Measurements from ENCODE around the gene HDGFL2.

Gene HDGFL2

DNA sequence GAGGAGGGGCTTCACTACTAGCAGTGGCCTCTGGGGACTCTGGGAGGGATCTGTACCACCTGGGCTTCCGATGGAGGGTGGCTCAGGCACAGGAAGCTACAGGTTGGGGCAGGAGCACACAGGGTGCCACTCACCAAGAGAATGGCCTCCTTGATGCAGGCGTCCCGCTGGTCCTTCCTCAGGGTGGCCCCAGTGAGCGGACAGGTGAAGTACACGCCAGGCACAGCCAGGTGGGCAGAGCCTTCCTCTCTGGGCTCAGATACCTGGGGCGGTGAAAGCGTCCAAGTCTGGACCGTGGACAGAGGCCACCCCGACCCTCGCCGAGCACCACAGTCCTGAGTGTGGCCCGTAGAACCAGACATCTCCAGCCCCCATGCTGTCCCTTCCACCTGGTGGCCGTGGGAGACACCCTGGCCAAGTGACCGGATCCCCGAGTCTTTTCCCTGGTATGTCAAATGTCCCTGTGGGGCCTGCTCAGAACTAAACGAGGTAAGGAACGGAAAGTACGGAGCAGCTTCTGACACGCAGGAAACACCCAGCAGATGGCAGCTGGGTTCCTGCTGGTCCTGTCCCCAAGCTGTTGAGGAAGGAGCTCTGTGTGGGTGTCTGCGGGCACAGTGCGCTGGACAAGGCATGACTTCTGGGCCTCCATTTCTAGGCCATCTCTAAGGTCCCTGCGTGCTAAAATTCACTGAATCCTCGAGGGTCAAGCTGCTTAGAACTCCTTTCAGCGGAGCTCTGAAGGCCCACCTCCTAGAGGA lies 19.7 kb upstream of the HDGFL2 start:
- no peak for FAIRE-seq
- no peak for DNase-seq (ENCODE audit: insufficient read length, low spot score)
- TF ChIP-seq, protein P1, sequence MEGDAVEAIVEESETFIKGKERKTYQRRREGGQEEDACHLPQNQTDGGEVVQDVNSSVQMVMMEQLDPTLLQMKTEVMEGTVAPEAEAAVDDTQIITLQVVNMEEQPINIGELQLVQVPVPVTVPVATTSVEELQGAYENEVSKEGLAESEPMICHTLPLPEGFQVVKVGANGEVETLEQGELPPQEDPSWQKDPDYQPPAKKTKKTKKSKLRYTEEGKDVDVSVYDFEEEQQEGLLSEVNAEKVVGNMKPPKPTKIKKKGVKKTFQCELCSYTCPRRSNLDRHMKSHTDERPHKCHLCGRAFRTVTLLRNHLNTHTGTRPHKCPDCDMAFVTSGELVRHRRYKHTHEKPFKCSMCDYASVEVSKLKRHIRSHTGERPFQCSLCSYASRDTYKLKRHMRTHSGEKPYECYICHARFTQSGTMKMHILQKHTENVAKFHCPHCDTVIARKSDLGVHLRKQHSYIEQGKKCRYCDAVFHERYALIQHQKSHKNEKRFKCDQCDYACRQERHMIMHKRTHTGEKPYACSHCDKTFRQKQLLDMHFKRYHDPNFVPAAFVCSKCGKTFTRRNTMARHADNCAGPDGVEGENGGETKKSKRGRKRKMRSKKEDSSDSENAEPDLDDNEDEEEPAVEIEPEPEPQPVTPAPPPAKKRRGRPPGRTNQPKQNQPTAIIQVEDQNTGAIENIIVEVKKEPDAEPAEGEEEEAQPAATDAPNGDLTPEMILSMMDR (IDR thresholded peaks at IDR 0.05; ENCODE audit: insufficient read depth, missing control alignments), result no peak

DNA sequence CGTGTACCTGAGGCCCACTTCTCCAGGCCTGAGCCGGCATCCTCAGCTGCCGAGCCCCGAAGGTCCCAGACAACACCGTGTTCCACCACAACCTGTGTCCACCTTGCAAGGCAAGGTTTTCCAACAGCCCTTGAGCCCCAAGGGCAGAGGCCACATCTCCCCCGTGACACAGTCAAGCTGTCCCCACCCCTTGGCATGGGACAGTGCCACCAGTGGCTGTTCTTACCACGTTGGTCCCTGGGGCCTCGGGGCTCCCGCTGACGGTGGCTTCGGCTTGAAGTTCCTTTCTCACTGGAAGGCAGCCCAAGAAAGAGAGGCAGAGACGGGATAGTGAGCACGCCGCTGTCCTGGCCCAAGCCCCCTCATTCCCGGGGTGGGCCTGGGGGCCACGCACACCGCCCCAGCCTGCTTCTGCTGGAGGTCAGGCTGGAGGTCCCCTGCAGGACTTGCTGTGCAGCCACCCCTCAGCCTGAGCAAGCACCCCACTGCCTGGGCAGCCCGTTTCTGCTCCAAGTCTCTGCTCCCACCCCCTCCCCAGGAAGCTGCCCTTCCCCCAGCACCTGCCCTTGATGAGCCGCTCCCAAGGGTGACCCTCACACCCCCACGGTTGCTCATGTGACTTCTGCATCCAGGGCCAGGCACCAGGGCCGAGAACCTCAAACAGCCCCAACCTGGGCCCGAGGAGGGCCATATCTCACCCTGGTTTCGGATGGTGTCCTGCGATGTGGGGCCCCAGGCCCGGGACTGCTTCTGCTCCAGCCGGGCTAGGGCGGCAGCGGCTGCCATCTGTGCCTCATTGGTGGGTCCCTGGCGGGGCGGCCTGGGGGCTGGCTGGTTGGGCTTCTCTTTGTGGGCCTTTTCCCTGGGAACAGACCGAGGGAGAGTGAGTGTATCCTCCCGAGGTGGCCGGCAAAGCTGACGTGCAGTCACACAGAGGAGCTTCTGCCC lies 18.6 kb upstream of the HDGFL2 start:
- DNase-seq (ENCODE audit: insufficient read length, low spot score) (no peak), FAIRE-seq (no peak)
- TF ChIP-seq, protein P1 (IDR thresholded peaks at IDR 0.05; ENCODE audit: insufficient read depth, missing control alignments), result no peak

DNA sequence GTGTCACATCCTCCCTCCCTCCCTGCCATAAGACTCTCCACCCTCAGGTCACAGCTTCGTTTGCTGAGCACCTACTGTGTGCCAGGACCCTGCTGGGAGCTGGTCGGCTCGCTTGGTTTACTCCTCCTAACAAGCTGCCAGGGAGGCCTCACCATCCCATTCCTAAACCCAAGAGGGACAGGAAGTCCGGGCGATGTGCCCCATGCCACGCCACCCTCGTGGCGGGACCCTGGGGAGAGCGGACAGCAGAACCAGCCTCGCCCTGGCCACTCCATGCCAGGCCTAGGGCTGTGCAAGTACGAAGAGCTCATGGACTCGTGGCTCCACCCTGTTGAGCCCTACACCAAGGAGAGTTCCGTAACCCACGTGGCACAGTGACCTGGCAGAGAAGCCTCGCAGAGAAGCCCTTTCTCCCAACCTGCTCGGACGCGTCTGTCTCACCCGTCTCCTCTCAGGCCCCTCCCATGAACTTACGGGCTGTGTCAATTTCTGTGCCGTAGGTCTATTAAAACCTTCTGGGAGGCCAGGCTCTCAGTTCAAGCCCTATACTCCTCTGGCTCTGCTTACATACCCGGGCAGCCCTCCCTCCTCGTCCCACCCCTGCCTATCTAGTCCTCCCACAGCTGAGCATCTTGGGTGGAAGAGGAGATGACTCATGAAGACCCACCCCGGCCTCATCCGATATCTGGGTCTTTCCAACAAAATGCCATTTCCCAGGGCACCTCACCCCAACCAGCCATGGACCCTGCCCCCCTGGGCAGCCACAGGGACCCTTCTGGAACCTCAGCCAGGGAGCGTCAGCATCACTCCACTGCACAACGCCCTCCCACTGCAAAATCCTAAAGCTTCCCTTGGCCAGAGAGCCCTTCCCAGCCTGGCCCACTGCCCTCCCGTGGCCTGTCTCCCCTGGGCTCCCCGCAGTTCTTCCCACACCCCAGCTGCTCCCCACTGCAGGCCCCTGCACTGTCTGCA lies 17.1 kb upstream of the HDGFL2 start:
- DNase-seq (ENCODE audit: insufficient read length, low spot score) (no peak), FAIRE-seq (no peak)
- TF ChIP-seq, protein P1 (IDR thresholded peaks at IDR 0.05; ENCODE audit: insufficient read depth, missing control alignments), result no peak

DNA sequence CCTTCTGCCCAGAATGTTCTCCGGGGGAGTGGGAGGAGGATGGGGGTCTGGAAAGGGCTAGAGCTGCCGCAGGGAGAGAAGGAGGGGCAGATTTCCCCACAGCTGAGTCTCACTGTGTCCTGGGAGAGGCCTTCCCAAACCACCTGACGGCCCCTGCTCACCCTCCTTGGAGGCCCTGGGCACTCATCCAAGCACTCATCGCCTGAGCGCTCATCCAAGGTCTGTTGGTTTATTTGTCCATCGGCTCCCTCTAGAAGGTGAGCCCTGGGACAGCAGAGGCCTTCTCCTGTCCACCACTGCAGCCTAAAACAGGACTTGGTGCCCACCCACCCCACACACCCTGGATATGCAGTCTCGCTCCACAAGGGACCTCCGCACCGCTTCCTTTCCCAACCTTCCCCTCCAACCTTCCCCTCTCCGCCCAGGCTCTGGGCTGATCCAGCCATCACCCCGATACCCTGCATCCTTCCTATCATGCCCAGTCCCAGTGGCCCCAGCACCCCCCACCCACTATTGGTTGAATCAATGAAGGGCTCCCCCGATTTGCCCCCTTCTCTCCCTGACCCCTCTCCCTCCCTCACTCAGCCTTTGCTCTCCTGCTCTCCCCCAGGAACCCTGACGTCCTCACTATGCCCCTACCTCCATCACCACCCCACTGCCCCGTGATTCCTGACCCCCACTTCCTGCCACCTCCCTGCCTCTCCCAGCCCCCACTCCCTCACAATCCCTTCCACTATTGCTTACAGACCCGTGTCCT lies 16.2 kb upstream of the HDGFL2 start:
- FAIRE-seq, result no peak
- DNase-seq (ENCODE audit: insufficient read length, low spot score), result no peak
- TF ChIP-seq, protein P1 (IDR thresholded peaks at IDR 0.05; ENCODE audit: insufficient read depth, missing control alignments), result no peak

DNA sequence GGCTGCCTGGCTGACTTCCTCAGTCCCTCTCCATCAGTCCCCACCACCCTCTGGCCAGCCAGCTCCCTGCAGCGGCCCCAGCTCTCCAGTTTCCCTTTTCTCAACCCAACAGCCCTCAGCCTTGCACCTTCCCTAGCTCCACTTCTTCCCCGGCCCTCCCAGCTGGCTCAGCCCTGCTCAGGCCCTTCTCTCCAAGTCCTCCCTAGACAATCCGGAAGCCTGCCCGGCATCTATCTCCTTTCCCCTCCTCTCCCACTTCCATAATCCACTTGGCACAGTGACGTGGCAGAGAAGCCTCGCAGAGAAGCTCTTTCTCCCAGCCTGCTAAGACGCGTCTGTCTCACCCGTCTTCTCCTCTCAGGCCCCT lies 15.6 kb upstream of the HDGFL2 start:
- FAIRE-seq, result no peak
- DNase-seq (ENCODE audit: insufficient read length, low spot score), result peak; percentile 91
- TF ChIP-seq, protein P1 (IDR thresholded peaks at IDR 0.05; ENCODE audit: insufficient read depth, missing control alignments), result no peak
